Measurements from ENCODE around the gene SMIM1.

DNA sequence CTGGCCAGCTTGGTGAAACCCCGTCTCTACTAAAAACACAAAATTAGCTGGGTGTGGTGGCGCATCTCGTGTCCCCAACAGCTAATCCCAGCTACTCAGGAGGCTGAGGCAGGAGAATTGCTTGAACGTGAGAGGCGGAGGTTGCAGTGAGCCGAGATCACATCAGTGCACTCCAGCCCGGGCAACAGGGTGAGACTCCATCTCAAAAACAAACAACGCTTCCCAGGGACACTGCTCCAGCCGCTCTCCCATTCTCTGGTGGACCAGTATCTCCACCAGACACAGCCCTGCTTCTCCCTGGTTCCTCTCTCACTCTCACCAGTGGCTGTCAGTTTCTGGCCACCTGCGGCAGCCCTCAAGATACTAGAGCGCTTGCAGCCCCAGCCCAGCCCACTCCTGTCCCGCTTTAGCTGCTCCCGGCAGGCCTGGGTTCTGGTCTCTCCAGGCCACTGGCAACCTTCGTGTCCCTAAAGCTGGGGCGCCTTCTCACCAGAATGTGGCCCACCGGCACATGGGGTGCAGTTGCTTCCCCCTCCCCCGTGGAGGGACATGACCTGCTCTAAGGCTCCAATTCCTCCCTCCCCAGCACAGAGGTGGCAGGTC, 44.7 kb downstream of the SMIM1 start:
- TF ChIP-seq HEY1 (CRISPR knock-in tag; IDR thresholded peaks at IDR 0.05; ENCODE audit: borderline replicate concordance) (no peak), FOS (IDR thresholded peaks at IDR 0.05; ENCODE audit: extremely low read depth, insufficient read length) (no peak), THAP7 (CRISPR knock-in tag; IDR thresholded peaks at IDR 0.05) (no peak), CTCF (IDR thresholded peaks at IDR 0.05 in 2 of 3, conservative IDR thresholded peaks at IDR 0.05 in 1 of 3; ENCODE audit: insufficient read depth in 2 of 3, low read depth in 1 of 3, low read length in 3 of 3) (no peak), PHTF2 (CRISPR knock-in tag; IDR thresholded peaks at IDR 0.05) (no peak), ELF4 (CRISPR knock-in tag; IDR thresholded peaks at IDR 0.05) (no peak), JUND (IDR thresholded peaks at IDR 0.05; ENCODE audit: borderline replicate concordance, low read depth, low read length) (no peak), JUND (tag; IDR thresholded peaks at IDR 0.05; ENCODE audit: borderline replicate concordance, low read depth, low read length) (no peak), SNIP1 (IDR thresholded peaks at IDR 0.05; ENCODE audit: low read depth) (no peak), FOXA1 (IDR thresholded peaks at IDR 0.05; ENCODE audit: borderline replicate concordance) (no peak), U2AF1 (optimal IDR thresholded peaks at IDR 0.05; ENCODE audit: low read depth, low read length) (no peak), MAFG (tag; conservative IDR thresholded peaks at IDR 0.05) (no peak), CC2D1A (IDR thresholded peaks at IDR 0.05) (no peak), TBP (optimal IDR thresholded peaks at IDR 0.05; ENCODE audit: low read depth, low read length) (no peak)
